HG03097 (cell line): Measurements from ENCODE around the gene PBOV1.

Source experiments
- ATAC-seq: cut with Tn5 transposase; IDR thresholded peaks from one replicate; pipeline ENCODE4 v1.9.1; 2021; ENCODE audit not compliant: unreplicated experiment, low FRiP score

The PBOV1 gene

DNA sequence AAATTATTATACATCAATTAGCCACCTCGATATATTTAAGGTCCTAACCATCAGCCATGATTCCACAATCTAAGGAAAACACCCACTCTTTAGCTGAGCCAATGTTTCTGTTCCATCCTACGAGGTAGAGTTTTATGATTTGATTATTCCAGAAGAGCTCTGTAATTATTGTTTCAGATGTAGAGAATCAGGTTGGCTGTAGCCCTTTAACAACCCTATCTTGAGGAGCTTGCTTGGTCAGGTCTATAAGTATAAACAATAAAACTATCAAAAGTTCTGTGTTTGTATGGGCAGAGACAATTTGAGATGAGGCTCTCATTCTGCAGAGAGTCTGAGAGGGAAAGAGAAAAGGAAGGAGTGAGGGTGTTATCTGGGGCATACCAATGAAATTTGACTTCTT lies at the start of gene PBOV1:
Gene PBOV1 (minus strand): TSS at position 43 of the 400 bp plus-strand sequence. CDS start 96 bp downstream, outside the sequence.
- no peak for ATAC-seq

DNA sequence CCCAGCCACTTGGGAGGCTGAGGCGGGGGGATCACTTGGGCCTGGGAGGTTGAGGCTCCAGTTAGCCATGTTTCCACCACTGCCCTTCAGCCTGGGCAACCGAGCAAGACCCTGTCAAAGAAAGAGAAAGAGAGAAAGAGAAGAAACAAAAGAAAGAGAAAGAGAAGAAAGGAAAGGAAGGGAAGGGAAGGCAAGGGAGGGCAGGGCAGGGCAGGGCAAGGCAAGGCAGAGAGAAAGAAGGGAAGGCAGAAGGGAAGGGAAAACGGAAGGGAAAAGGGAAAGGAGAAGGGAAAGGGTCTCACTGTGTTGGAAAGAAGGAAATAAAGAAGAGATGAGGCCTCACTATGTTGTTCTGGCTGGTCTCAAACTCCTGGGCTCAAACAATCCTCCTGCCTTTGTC lies 47.8 kb upstream of the PBOV1 start:
- ATAC-seq, result no peak

DNA sequence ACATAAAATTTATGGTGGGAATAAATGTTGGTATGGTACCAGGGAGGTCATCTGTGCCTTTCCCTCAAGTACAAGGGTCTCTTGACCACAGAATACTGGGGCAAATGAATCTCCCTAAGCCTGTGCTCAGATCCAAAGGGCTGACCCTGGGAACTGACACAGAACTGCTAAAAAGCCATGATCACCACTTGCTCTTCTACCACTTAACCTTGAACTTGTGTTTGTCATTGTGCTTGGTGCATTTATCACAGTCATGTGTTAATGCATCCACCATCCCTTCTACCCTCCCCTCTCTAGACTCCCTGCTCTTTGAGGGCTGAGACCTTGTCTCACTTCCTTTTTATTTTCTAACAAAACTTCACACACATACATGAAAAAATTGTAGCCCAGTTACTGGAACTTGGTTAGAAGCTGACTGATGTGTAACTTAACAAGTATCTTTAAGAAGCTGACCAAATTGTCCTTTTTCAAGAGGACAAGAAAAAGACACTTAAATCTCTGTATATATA lies 46.1 kb upstream of the PBOV1 start:
- no peak for ATAC-seq

DNA sequence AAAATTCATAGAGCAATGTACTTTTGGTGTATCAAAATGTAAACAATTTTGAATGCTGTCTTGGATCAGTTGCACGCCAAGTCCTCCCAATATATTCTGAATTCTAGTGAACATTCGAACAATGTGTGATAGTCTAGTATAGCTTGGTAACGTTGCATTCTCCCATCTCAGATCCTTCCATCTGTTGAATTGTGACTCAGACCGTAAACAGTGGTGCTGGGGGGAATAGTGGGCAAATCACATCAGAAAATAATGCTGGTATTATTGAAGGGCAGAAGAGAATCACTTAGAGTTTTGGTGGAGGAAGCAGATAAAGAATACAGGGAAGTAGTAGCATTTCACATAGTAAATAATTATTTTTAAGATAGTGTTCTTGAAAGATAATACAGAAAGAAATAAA lies 45.7 kb upstream of the PBOV1 start:
- no peak for ATAC-seq

DNA sequence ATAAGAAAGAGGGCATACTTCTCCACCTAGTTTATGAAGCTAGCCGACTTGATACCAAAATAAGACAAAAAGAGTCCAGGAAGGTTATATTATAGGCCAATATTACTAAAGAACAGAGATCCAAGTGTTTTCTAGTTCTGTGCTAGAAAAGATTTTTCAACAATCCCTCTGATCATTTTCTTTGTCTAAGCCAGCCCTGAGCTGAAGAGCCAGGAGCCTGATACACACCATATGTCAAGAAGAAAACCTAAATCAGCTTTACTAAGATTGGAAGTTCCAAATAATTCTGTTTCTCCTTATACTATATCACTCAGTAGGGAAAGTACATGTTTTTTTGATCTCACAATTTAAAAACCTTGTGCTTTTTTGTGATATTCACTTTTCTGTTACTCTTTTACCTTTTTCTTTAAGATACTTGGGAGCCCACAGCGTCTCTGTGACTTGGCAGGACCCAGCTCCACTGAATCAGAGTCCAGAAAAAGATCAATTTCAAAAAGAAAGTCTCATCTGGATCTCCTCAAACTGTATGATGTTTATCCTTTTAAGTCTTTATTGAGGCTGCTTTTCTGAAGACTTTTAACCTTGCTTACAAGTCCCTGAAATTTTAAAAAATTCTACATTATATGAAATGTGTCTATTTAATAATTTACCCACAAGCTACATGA lies 43.0 kb upstream of the PBOV1 start:
- no peak for ATAC-seq

DNA sequence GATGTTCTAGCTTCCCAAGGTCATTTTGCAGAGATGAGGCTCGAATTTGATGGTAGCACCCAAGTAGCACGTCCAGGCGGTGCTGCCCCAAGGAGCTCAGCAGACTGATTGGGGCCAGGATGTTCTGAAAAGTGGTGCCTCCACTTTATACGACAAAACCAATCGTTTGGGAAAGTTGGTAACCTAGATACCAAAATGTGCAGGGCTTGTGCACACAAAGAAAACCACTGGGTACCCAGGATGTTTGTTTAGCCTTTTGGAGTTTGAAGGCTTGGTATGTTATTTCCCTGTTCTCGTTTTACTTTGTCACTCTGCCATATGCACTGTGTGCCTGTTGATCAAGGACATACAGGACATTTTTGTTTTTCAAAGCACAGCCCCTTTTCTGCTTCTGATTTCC lies 40.7 kb upstream of the PBOV1 start:
- no peak for ATAC-seq

DNA sequence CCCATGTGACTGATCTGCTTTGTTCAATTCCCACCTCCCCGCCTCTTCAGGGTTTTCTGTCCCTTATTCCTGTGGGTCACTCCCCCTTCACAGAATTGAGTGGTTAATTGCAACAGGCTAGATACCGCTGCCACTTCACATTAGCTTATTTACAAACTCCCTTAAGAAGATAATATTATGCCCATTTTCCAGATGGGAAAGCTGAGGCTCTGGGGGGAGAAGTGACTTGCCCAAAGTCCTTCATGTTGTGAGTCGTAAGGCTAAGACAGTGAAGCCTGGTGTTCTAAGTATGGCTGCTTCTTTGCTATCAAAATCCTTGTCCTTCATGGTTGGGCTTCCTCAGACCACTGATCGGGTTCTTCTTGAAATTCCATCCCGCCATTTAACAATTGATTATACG lies 39.9 kb upstream of the PBOV1 start:
- ATAC-seq, result no peak

DNA sequence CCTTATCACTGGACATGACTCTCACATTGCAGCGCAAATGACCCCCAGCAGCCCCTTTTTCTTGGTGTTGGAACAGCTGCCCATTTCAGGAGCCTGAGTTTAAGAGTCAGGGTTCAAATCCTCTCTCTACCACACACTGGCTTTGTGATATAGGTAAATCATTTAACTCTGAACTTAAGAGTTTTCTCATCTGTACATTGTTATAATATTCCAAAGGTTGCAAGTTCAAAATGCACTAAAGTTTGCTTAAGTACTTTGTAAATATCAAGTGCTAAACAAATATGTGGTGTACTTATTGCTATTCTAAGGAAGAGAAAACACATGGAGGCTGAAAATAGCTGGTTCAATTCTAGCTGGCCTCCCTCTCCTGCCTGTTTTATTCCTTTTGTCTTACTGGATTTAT lies 39.3 kb upstream of the PBOV1 start:
- no peak for ATAC-seq

DNA sequence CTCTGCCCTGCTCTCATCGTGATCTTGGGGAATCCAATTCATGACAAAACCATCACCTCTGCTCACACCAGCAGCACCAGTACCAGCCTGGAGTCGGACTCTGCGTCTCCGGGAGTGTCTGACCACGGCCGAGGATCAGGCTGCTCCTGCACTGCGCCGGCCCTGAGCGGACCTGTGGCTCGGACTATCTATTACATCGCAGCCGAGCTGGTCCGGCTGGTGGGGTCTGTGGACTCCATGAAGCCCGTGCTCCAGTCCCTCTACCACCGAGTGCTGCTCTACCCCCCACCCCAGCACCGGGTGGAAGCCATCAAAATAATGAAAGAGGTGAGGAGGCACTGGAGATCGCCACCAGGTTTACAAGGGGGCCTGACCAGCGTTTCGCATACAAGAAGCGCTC lies 37.2 kb upstream of the PBOV1 start:
- no peak for ATAC-seq

DNA sequence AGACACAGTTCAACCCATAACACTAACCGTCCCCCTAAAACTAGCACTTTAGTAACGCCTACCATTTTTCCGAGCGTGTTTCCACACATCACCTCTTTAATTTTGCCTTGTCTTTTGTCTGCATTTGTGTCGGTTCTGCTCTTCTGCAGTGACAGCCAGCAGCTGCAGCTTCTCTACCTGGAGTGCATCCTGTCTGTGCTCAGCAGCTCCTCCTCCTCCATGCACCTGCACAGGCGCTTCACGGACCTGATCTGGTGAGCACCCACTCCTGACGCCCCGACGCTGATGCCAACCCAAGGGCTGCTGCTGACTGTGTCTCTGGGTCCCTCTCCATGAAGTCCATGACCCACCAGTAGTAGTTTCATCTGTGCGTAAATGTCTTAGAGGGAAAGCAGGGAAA lies 35.4 kb upstream of the PBOV1 start:
- ATAC-seq, result no peak

DNA sequence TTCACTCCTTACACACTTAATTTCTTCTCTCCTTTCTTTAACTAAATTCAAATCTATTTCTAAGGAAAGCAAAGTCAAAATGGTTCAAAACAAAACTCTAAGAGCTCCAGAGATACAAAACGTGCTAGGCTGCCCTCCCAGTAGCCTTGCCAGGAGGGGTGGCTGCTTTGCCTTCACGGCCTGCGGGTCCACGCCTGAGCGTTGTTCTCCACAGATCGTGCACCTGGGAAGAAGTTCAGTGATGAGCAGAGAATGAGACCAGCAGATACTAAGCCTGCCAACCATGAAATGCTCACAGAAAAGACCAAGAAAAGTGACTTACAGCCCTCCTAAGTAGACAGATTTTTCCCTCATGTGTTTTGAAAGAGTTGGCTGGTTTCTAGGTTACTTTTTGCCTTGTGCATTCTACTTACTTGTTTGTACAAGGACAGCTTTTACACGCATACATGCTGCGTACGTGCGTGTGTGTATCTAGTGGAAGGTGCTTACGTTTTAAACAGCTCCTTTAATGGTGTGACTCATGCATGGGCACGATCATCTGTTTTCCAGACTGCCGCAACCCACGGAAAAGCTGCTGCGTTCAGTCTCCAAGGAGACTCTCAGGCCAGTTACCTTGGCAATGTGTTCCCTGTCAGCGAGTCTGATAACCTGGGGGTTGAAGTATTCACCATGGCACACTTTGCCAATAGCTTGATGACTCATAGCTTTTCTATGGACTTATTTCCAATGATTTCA lies 32.4 kb upstream of the PBOV1 start:
- no peak for ATAC-seq

DNA sequence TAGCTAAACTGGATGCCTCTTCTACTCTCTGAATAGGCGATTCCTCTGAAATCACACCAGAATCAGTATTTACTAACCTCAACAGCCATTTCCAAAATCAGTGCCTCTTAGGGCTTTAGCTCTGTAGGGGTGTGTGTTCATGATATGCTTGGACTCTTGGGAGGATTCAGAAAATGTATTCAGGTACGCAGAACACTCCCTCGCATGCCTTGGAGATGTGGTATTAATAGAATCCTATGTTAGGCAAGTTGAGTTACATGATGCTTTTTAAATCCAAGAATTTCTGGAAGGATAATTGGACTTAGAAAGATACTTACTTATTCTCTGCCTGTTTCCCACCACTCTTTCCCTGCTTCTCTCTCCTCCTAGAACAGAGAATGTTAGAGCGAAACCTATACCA lies 31.8 kb upstream of the PBOV1 start:
- no peak for ATAC-seq

DNA sequence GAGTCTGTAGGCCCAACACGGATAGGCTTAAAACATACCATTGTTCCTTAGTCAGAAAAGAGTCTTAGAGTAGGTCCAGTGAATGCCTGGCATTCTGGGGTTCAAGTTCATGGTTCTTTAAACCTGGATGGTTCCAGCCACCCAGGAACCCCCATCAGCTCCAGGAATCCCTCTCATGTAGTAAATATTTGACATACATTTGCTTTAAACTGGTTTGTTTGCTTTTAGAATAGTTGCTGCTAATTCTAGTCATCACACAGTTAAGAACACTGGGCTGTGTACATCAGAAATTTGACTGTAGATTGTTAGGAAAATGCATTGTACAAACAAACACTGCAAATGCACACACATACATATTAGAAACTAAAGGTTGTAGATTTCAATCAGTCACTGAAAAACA lies 30.6 kb upstream of the PBOV1 start:
- ATAC-seq, result no peak

DNA sequence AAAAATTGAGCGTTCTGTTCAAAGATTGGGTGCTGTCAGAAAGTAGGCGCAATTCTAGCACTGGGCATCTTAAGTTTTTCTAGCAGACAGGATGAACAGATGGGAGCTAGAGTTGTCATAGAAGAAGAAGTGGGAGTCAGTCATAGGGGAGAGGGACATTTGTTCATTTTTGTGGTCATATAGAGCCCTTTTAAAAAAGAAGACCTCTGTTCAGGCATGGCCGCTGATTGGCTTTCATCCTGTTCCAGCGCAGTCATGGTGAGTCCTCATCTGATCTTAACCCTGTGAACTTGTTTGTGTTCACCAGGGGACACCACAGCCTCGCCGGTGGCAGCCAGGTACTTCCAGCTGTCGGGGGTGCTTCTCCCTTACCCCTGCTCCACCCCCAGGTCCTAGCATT lies 29.7 kb upstream of the PBOV1 start:
- ATAC-seq, result no peak

DNA sequence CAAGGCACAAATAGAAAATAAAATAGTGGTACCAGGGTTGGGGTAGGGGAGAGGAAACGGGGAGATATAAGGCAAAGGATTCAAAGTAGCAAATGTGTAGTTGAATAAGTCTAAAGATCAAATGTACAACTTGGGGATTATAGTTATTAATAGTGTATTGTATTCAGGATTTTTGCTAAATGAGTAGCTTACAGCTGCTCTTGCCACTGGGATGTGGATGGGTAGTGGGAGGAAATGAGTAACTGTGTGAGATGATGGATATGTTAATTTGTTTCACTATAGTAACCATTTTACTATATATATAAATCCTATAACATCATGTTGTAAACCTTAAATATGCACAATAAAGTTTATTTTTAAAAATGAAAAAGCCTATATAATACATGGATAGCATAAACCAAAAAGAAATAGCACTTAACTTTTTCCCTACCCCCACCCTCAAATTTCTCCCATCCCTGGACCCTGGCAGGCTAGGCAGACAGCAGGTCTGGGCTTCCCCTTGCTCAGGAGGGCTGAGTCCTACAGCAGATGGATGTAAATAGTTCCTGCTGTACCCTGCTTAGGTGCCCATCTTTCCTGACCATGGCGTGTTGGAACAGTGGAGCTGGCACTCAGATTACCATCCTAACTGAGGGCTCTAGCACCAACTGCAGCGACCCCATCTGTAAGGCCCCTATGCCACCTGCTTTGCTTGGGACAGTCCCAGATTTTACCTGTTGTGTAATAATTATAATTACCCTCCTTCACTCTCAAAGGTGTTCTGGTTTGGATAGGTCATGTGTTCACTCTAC lies 28.6 kb upstream of the PBOV1 start:
- ATAC-seq, result no peak

DNA sequence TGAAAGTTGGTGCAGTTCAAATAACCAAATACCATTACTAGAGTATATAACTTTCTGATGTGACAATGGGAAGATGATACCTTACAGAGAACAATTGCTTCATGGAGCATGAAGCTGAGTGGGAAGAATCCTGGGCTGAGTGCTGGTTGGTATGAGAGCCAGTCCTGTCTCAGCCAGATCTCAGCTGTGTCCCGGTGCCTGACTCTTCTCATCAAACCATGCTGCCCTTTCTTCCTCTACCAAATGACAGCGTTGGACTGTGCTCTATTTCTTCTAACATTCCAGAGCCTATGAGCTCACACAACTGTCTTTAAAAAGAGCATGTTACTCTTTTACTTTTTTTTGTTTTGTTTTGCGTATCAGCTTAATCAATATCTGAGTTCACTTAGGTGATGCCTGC lies 27.5 kb upstream of the PBOV1 start:
- no peak for ATAC-seq

DNA sequence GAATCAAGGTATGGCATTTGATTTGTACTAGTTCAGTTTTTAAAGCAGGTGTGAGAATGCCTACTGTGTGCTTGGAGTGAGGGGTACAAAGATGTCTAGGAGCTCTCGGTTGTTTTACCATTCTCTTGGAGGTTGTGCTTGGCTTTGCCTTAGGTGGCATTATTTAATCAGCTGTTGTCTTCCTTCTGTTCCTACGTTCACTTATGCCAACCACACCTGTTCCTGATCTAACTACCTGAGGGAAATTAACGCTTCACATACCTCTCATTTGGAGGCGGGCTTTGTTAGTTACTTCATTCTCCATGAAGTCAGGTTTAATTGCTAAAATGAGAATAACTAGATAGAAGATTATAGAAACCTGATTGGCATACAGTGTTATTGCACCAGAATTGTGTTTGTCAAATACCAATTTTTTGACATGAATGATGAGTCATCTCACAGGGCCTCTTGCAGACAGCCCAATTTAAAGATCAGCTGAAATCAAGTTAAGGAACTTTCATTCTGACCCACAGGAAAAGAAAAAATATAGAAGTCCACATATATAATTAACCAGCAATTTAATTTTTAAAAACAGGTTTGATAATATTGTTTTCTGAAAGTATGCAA lies 24.8 kb upstream of the PBOV1 start:
- no peak for ATAC-seq

DNA sequence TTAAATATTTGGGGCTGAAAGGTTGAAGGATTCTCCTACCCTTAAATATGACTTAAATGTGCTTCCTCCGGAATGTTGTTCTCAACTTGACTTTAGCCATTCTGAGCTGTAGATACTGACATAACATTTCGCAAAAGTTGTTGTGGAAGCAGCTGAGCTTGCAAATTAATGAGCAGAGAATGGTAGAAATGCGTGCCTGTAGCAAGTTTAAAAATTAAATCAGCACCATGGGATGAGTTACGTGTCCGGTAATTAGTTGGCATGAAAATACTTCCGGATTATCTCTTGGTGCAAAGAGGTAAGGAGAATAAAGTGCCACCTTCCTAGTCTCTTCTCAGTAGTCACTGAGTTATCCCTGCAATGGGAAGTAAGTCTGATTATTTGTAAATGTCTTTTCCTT lies 23.6 kb upstream of the PBOV1 start:
- ATAC-seq, result no peak

DNA sequence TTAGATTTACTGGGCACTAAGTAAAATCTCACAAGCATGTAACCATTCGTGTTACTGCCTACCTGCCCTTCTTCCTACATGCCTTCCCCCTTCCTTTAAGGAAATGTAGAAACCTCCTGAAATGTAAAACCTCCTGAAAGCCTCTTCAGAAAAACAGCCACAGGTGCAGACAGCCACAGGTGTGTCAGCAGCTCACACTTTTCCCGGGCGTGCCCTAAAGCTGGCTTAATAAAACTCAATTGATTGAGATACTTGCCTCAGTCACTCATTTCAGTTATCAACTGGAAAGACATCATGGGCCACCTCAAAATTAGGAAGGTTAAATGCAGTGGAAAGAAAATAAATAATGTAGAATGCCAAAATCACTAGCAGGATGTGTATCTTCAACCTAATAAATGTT lies 23.1 kb upstream of the PBOV1 start:
- ATAC-seq, result no peak

DNA sequence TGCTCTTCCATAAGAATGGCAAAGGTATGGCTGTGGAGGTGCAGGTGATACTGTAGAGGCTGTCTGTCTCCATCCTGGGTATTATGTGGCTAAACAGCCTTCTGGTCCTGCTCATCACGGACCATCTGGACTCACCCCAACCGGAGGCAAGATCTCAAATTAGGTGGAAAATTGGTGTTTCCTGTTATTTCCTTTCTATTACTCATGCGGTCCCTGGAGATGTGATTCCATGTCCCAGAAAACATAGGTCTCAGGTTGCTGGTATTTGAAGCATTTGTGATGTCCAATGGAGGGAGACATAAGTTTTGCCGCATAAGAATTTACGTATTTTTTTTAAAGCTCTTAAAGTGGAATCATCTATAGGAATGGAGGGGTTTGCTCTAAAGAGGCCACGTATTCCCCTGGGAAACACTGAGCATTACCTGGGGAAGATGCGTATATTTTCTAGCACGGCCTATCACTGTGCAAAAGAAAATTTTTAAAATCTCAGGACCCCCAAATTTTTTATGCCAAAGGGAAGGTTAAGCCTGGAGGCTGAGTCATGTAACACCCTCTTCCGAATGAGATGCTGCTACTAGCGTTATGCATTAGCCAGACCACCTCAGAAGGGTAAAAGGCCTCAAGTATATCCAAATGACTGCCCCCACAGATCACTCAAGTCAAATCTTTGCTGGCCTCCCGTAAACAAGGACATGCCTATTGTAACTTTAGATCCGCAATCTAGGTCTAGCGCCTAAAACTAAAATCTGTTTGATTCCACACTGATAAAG lies 22.4 kb upstream of the PBOV1 start:
- ATAC-seq, result no peak
